HepG2 (cell line): ENCODE results near the gene LSMEM2. TPM values are rescaled to one million over a fixed set of nuclear protein-coding genes. Genes with fewer than 3 reads are reported as not detected.

Source experiments
- AGO2 ChIP-seq: fragments of 200-400 bp; formaldehyde crosslinking; optimal IDR thresholded peaks from 2 replicates; pipeline ENCODE3; 2017; ENCODE audit warnings: mild to moderate bottlenecking, low read depth, low read length, moderate library complexity
- ARHGAP35 ChIP-seq: sonication (generic); formaldehyde crosslinking; IDR thresholded peaks from 2 replicates; pipeline ENCODE4 v1.9.0; 2022; ENCODE audit warnings: mild to moderate bottlenecking, inconsistent platforms, moderate library complexity, missing genetic modification reagents, borderline replicate concordance
- ATF7 ChIP-seq, 2 experiments: fragments of 450-650 bp in 1 of 2; sonication (generic) in 1 of 2; formaldehyde crosslinking in 1 of 2; IDR thresholded peaks; 2 replicates each; pipeline versions ENCODE4 v1.4.0 to v1.6.1; 2016 to 2020; ENCODE audit warnings: antibody characterized with exemption in 1 of 2, mild to moderate bottlenecking in 1 of 2, missing genetic modification reagents in 1 of 2
- CCAR2 ChIP-seq: fragments of 200-400 bp; formaldehyde crosslinking; optimal IDR thresholded peaks from 2 replicates; pipeline ENCODE3; 2018; ENCODE audit warnings: low read depth, mild to moderate bottlenecking, low read length, moderate library complexity
- FIP1L1 ChIP-seq: fragments of 200-400 bp; formaldehyde crosslinking; IDR thresholded peaks from 2 replicates; pipeline ENCODE4 v1.6.1; 2018; ENCODE audit warnings: low read depth, mild to moderate bottlenecking, low read length, moderate library complexity, borderline replicate concordance; ENCODE audit not compliant: insufficient read depth
- GLI4 ChIP-seq: sonication (generic); formaldehyde crosslinking; IDR thresholded peaks from 2 replicates; pipeline ENCODE4 v1.5.1; 2020; ENCODE audit warnings: missing genetic modification reagents, mild to moderate bottlenecking, moderate library complexity, borderline replicate concordance
- GPN1 ChIP-seq: sonication (generic); formaldehyde crosslinking; IDR thresholded peaks from 2 replicates; pipeline ENCODE4 v1.5.1; 2020; ENCODE audit warnings: missing genetic modification reagents, borderline replicate concordance
- KAT7 ChIP-seq: IDR thresholded peaks from 2 replicates; pipeline ENCODE4 v1.6.1; 2018; ENCODE audit warnings: borderline replicate concordance, missing compliant biosample characterization
- MATR3 ChIP-seq: sonication (generic); formaldehyde crosslinking; IDR thresholded peaks from 2 replicates; pipeline ENCODE4 v1.4.0; 2020; ENCODE audit warnings: missing genetic modification reagents
- MAZ ChIP-seq, 2 experiments: sonication (generic) in 1 of 2; formaldehyde crosslinking in 1 of 2; IDR thresholded peaks; 2 replicates each; pipeline versions ENCODE4 v1.5.0 to v1.6.1; 2012 to 2020; ENCODE audit warnings: low read depth in 2 of 2, mild to moderate bottlenecking in 2 of 2, borderline replicate concordance in 1 of 2, improper control_type of control experiment in 1 of 2, low read length in 1 of 2, missing genetic modification reagents in 1 of 2, moderate library complexity in 1 of 2
- MXD3 ChIP-seq: IDR thresholded peaks from 2 replicates; pipeline ENCODE4 v1.6.1; 2016; ENCODE audit warnings: mild to moderate bottlenecking, missing biosample characterization, missing genetic modification reagents
- PHF21A ChIP-seq: sonication (generic); formaldehyde crosslinking; IDR thresholded peaks from 2 replicates; pipeline ENCODE4 v1.5.0; 2020; ENCODE audit warnings: mild to moderate bottlenecking, missing genetic modification reagents
- POLR2G ChIP-seq: fragments of 200-400 bp; formaldehyde crosslinking; IDR thresholded peaks from 2 replicates; pipeline ENCODE4 v1.6.1; 2018; ENCODE audit warnings: mild to moderate bottlenecking, low read depth, low read length, moderate library complexity
- PTBP1 ChIP-seq: fragments of 200-400 bp; formaldehyde crosslinking; IDR thresholded peaks from 2 replicates; pipeline ENCODE4 v1.6.1; 2018; ENCODE audit warnings: low read length, low read depth; ENCODE audit not compliant: poor library complexity, severe bottlenecking
- RBM22 ChIP-seq: fragments of 200-400 bp; formaldehyde crosslinking; optimal IDR thresholded peaks from 2 replicates; pipeline ENCODE3; 2017; ENCODE audit warnings: mild to moderate bottlenecking, low read length, moderate library complexity
- RFX3 ChIP-seq: IDR thresholded peaks from 2 replicates; pipeline ENCODE4 v1.6.1; 2016; ENCODE audit warnings: missing biosample characterization, missing genetic modification reagents
- SP140L ChIP-seq: sonication (generic); formaldehyde crosslinking; IDR thresholded peaks from 2 replicates; pipeline ENCODE4 v1.4.0; 2020; ENCODE audit warnings: missing genetic modification reagents, borderline replicate concordance
- SUZ12 ChIP-seq: fragments of 150-350 bp; IDR thresholded peaks from 2 replicates; pipeline ENCODE4 v1.6.1; 2014; ENCODE audit warnings: low read depth, low read length
- THAP7 ChIP-seq: sonication (generic); formaldehyde crosslinking; IDR thresholded peaks from 2 replicates; pipeline ENCODE4 v1.8.1; 2023; ENCODE audit warnings: mild to moderate bottlenecking, missing genetic modification reagents
- TRIM22 ChIP-seq: fragments of 450-650 bp; IDR thresholded peaks from 2 replicates; pipeline ENCODE4 v1.6.1; 2017
- ZNF256 ChIP-seq: sonication (generic); formaldehyde crosslinking; conservative IDR thresholded peaks from 2 replicates; pipeline ENCODE4 v1.4.0; 2020; ENCODE audit warnings: missing genetic modification reagents
- ZNF574 ChIP-seq: sonication (generic); formaldehyde crosslinking; IDR thresholded peaks from 2 replicates; pipeline ENCODE4 v1.4.0; 2020; ENCODE audit warnings: missing genetic modification reagents
- ZNF616 ChIP-seq: sonication (generic); formaldehyde crosslinking; IDR thresholded peaks from 2 replicates; pipeline ENCODE4 v1.5.0; 2020; ENCODE audit warnings: low read depth, mild to moderate bottlenecking, missing genetic modification reagents
- polyA plus RNA-seq, 8 experiments: library from polyadenylated mRNA; depleted of rRNA in 3 of 8; stranded (reverse) in 7 of 8; unstranded in 1 of 8; fragments of >200 nt; fragmentation: Illumina TruSeq in 4 of 8; extraction: Trizol in 4 of 8; gene quantifications; 2 replicates each; pipeline versions ENCODE4 v1.2.1 to v1.2.3, GENCODE V29; 2011 to 2016; ENCODE audit warnings: low read depth in 4 of 8, missing spikeins in 1 of 8, mixed read lengths in 1 of 8; ENCODE audit not compliant: insufficient read depth in 1 of 8
- total RNA-seq, 5 experiments: library from RNA; depleted of rRNA; stranded (reverse); fragments of >200 nt; fragmentation: Illumina TruSeq; extraction: Trizol; gene quantifications; 2 replicates each; pipeline ENCODE4 v1.2.3, GENCODE V29; 2016; ENCODE audit warnings: low read depth in 1 of 5

LSMEM2 gene
- total and polyA plus RNA-seq, 2 of the 13 experiments (the other 11 are each of a cell fraction or from before 2014, with no cell fraction given), result 0.07 to 0.41 TPM

- TF ChIP-seq THAP7 (CRISPR knock-in tag) (peak; percentile 69; the same call in 1 of the 2 replicates), TRIM22 (no peak), SP140L (CRISPR knock-in tag) (no peak), POLR2G (peak; percentile 35; the same call in 1 of the 2 replicates), PHF21A (CRISPR knock-in tag) (0 out of 2 replicates have a peak, but pooled peaks have one; percentile 5), MXD3 (CRISPR knock-in tag) (no peak), PTBP1 (no peak), SUZ12 (no peak), MATR3 (no peak), CCAR2 (no peak), AGO2 (peak; percentile 76), MAZ (IDR thresholded peaks at IDR 0.05; ENCODE audit: borderline replicate concordance, low read depth, low read length) (no peak), MAZ (CRISPR knock-in tag; IDR thresholded peaks at IDR 0.05; ENCODE audit: low read depth) (0 out of 2 replicates have a peak, but pooled peaks have one; percentile 37), FIP1L1 (no peak), ZNF256 (CRISPR knock-in tag) (no peak), GLI4 (CRISPR knock-in tag) (peak; percentile 15; the same call in 1 of the 2 replicates), ARHGAP35 (CRISPR knock-in tag) (no peak), ZNF616 (no peak), KAT7 (no peak), RFX3 (CRISPR knock-in tag) (no peak), GPN1 (CRISPR knock-in tag) (no peak), ZNF574 (CRISPR knock-in tag) (0 out of 2 replicates have a peak, but pooled peaks have one; percentile 0), ATF7 (IDR thresholded peaks at IDR 0.05) (no peak), ATF7 (CRISPR knock-in tag; IDR thresholded peaks at IDR 0.05) (0 out of 2 replicates have a peak, but pooled peaks have one; percentile 8), RBM22 (no peak)
Measured at GRCh38 chr3:50270422-50271224, 8.3 kb upstream of the LSMEM2 start (continued).
